Mammary epithelial cell (primary cell): ENCODE data around the gene S100A8.

Experiments
- CTCF ChIP-seq, 2 donors: IDR thresholded peaks in 1 of 2; conservative IDR thresholded peaks in 1 of 2; 2 replicates each; pipeline ENCODE4 v1.5.1; 2011 to 2012; ENCODE audit warnings: inconsistent platforms in 2 of 2, low read length in 2 of 2, mild to moderate bottlenecking in 2 of 2, control low read depth in 1 of 2, low read depth in 1 of 2; ENCODE audit not compliant: insufficient read depth in 1 of 2; ENCODE audit errors: extremely low read depth in 1 of 2
- EZH2 ChIP-seq: IDR thresholded peaks from 2 replicates; pipeline ENCODE4 v1.6.1; 2012; ENCODE audit warnings: low read length, inconsistent platforms, borderline replicate concordance

DNA sequence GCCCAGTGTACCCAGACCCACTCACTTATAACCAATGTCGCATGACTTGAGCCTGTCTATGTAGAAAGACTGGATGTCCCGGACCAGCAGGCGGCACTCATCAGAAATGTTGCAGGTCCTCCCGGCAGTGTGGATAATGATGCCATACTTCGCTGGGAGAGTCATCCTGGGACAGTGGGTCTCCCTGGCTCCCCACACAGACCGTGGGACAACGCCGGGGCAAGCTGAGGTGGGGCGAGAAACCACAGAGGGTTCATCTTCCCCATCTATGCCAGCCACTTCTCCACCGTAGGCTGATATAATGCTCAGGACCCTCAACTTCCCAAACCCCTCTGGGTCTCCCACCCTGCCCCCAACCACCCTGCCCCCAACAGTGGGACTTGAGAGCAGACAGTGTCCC lies 50.5 kb downstream of the S100A8 start:
- no peak for TF ChIP-seq CTCF (conservative IDR thresholded peaks at IDR 0.05 in 1 of 2, IDR thresholded peaks at IDR 0.05 in 1 of 2; ENCODE audit: extremely low read depth in 1 of 2, insufficient read depth in 1 of 2, low read depth in 1 of 2, low read length in 2 of 2)
- TF ChIP-seq EZH2 = no peak
